H1 (cell line): ENCODE results near the gene RASAL2.

ENCODE experiments used
- EZH2 ChIP-seq: fragments of 200-600 bp; sonication (generic); IDR thresholded peaks from 2 replicates; pipeline ENCODE4 v1.7.1; 2012; ENCODE audit warnings: low read depth, mild to moderate bottlenecking, moderate library complexity, low read length, inconsistent platforms; ENCODE audit not compliant: severe bottlenecking
- GABPA ChIP-seq: IDR thresholded peaks from 2 replicates; pipeline ENCODE4 v1.6.1; 2011; ENCODE audit warnings: mild to moderate bottlenecking, low read length, moderate library complexity, borderline replicate concordance; ENCODE audit not compliant: insufficient read depth
- JUND ChIP-seq: IDR thresholded peaks from 2 replicates; pipeline ENCODE4 v1.6.1; 2011; ENCODE audit warnings: mild to moderate bottlenecking, improper control_type of control experiment, low read length
- MAX ChIP-seq: IDR thresholded peaks from 2 replicates; pipeline ENCODE4 v1.6.1; 2012; ENCODE audit warnings: inconsistent platforms
- POLR2AphosphoS5 ChIP-seq: IDR thresholded peaks from 2 replicates; pipeline ENCODE4 v1.6.1; 2011; ENCODE audit warnings: low read depth, low read length
- ZNF274 ChIP-seq: IDR thresholded peaks from 2 replicates; pipeline ENCODE4 v1.7.0; 2012; ENCODE audit warnings: low read length, borderline replicate concordance; ENCODE audit errors: extremely low read depth

GRCh38 chr1:178362747-178363146, 268.8 kb downstream of the RASAL2 start:
- TF ChIP-seq MAX (no peak), GABPA (no peak), EZH2 (no peak), JUND (no peak), POLR2AphosphoS5 (no peak), ZNF274 (no peak)
